HEK293T (cell line): ENCODE results near the gene RNU1-4.
"Not testable (repeated sequence)": the region's sequence is repeated elsewhere in the genome, so short reads cannot be mapped to it uniquely, and the experiment has no call there.

ENCODE experiments used
- ELF4 ChIP-seq: fragments of 450-650 bp; IDR thresholded peaks from 2 replicates; pipeline ENCODE4 v1.6.1; 2017; ENCODE audit warnings: antibody characterized with exemption
- FOXK2 ChIP-seq: fragments of 450-650 bp; IDR thresholded peaks from 2 replicates; pipeline ENCODE4 v1.6.1; 2016; ENCODE audit warnings: mild to moderate bottlenecking
- HDGF ChIP-seq: fragments of 450-650 bp; IDR thresholded peaks from 2 replicates; pipeline ENCODE4 v1.6.1; 2017; ENCODE audit warnings: antibody characterized with exemption, borderline replicate concordance
- PKNOX1 ChIP-seq: fragments of 450-650 bp; IDR thresholded peaks from 2 replicates; pipeline ENCODE4 v1.6.1; 2016
- SP1 ChIP-seq: fragments of 450-650 bp; IDR thresholded peaks from 2 replicates; pipeline ENCODE4 v1.6.1; 2017
- TARDBP ChIP-seq: fragments of 450-650 bp; IDR thresholded peaks from 2 replicates; pipeline ENCODE4 v1.6.1; 2016

GRCh38 chr1:16699440-16699839 lies 40.9 kb upstream of the RNU1-4 start:
- TF ChIP-seq PKNOX1, SP1, TARDBP, FOXK2, ELF4, HDGF: not testable (repeated sequence)
